Measurements from ENCODE around the gene EPHA8.

The EPHA8 gene

GRCh38 chr1:22562584-22563583, at the start of gene EPHA8:
EPHA8 (plus strand) TSS chr1:22563489; CDS start chr1:22563636, 147 bp downstream.
- no peak for DNase-seq

- no peak for DNase-seq
Observed at GRCh38 chr1:22516906-22517571, 46.2 kb upstream of the EPHA8 start.

DNA sequence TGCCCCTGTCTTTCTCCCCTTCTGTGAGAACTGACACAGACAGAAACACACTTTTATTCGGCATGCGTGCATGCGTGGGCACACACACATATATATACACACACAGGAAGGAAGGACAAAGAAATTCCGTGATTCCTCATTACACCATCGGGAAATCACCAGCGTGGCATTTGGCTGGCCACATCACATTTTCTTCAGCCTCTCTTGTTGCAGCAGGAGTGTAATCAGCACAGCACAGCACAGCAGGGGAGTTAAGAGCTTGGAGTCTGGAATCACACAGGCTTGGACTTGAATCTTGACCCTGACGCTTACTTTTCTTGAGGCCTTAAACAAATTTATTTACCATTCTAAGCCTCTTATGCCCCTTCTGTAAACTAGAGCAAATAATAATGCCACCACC, 45.3 kb upstream of the EPHA8 start:
- DNase-seq: no peak

DNA sequence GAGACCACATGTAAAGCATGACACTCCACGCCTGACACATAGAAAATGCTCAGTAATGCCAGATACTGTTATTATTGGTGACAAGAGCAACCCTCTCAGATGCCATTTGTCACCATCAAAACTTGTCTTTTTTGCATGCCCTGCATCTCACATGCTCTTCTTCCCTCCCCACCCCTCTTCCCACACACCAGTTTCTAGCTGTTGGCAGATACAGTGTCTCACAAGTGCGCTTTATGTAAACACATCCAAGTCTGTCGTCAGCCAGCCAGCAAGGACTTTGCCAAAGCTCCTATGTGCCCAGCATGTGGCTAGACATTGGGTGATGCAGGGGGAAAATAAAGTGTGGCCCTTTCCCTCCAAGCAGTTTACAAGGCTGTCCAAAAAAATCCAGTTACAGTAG, 44.9 kb upstream of the EPHA8 start:
- DNase-seq: no peak

DNA sequence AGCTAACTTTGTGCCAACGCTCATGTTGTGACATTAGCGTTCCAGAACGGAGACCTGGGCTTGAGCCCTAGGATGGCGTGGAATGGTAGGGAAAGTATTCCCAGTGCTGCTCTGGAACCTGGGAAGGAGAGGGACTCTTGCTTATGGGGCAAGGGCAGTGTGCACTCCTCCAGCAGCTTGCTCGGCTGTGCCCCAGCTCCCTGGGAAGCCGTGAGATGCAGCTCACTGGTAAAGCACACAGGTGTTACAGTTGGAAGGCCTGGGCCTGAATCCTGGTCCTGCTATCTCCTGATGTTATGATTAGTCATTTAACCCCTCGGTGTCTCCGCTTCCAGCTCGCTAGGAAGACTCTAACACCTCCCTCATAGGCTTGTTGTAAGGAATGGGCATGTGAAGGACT, 42.4 kb upstream of the EPHA8 start:
- no peak for DNase-seq

- no peak for DNase-seq
Observed at GRCh38 chr1:22521692-22522091, 41.6 kb upstream of the EPHA8 start.

DNA sequence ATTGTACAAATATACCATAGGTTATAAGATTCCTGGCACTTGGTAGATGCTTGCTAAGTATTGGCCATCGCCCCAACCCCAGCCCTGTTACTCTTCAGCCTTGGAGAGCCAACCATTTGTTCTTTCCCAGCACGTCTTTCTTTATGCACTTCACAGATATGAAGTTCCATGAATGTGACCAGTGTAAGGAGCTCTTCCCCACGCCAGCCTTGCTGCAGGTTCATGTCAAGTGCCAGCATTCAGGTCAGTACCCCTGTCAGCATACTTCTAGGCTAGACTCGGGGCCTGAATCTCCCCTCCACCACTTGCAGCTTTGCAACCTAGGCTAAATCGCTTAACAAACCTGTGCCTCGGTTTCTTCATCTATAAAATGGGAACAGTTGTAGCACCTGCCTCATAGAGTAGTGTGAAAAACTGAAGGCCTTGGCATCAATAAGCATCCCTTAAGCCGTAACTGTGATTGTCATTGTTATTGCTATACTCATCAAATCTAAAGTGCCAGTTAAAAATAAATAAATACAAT, 41.0 kb upstream of the EPHA8 start:
- DNase-seq: no peak

DNA sequence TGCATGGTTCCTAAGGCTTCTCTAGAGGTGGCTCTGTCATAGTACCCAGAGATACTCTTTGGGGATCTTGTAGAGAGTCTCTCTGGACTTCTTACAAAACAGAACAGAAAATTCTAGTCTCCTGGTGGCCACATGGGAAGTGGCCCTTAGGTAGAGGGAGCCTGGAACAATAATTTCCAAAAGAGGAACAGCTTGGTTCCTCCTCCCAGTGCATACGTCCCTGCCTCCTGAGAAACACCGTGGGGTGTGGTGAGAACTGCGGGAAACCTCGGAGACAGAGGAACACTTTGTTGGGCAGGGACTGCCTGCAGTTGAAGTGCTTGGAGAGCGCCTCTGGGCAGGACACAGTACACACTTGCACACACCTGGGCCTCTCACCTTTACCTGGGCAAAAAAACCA, 38.8 kb upstream of the EPHA8 start:
- DNase-seq: no peak

DNA sequence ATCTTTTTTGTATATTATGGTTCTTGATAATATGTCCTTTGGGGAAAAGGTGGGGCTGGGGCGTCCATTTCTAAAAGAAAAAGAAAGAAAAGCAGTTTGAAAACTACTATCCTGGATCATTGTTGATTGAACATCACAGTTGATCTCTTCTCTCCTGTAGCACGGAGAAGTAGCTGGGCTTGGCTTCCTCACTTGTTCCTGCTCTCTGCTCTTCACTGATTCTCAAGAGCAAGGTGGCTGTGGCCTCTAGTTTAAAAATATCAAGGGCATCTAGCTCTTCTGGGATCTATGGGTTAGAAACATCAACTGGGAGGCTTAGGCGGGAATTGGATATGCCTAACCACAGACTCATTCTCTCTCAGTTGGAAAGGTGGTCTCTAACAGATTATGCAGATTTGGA, 38.1 kb upstream of the EPHA8 start:
- DNase-seq: no peak

- no peak for DNase-seq
Observed at GRCh38 chr1:22525646-22526045, 37.6 kb upstream of the EPHA8 start.

DNA sequence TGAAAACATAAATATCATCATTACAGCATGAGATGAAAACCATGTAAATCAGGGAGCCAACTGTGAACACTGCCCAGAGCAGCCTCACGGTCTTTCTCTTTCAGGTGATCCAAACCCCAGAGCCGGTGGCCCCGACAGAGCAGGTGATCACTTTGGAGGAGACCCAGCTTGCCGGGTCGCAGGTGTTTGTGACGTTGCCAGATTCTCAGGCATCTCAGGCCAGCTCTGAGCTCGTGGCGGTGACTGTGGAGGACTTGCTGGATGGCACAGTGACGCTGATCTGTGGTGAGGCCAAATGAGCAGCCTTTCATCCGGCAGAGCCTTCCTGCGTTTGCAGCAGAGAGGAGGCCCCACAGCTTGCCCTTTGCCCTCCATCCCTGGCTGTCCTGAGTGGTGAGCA, 37.2 kb upstream of the EPHA8 start:
- no peak for DNase-seq

- DNase-seq: no peak
Observed at GRCh38 chr1:22526677-22527076, 36.6 kb upstream of the EPHA8 start.

DNA sequence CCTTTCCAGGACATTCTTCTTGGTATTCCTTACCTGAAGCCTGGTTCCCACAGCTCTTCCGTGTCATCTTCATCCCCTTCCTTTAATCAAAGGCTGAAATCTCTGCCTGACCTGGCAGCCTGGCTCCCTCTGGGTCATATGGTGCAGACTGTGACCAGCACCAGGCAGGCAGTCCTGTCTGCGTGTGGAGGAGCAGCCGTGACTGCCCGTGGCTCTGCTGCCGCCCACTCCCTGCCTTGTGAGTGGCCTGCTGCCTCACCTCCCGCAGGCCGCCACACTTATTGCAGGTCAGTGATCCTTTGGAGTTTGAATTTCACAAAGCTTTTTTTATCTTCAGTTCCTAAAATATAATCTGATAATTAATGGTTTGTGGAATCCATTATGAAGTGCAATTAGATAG, 36.2 kb upstream of the EPHA8 start:
- no peak for DNase-seq

DNA sequence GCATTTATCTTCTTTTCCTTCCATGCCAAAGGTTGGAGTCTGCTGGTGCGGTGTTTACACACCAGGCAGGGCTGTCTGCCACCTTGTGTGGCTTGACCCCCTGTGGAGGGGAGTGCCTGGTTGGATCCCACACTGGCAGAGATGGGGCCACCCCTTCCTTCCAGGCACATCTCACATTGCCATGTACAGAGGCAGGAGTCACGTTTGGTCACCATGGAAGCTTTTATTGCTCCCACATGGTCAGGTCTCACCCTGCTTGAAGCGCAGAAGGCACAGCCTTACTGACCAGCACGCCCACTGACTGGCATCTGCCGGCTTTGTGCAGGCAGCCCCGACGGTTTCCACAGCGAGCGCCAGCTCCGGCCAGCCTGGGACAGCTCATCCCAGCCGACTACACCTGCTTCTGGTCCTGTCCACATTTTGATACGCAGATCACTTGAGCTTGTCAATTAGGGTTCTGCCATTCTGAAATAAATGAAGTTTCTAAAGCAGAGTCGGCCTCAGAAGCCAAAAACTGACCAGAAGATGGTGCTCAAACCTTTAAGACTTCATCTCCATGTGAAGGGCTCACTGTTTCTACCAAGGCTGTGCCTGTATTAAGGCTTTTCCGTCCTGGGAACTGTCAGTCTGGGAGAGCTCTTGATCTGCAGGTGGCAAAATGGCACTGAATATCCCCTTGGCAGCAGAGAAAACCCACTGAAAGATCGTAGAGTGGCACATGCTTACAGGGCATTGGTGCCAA, 35.6 kb upstream of the EPHA8 start:
- DNase-seq: no peak

GRCh38 chr1:22528451-22528850, 34.8 kb upstream of the EPHA8 start:
- DNase-seq: no peak

DNA sequence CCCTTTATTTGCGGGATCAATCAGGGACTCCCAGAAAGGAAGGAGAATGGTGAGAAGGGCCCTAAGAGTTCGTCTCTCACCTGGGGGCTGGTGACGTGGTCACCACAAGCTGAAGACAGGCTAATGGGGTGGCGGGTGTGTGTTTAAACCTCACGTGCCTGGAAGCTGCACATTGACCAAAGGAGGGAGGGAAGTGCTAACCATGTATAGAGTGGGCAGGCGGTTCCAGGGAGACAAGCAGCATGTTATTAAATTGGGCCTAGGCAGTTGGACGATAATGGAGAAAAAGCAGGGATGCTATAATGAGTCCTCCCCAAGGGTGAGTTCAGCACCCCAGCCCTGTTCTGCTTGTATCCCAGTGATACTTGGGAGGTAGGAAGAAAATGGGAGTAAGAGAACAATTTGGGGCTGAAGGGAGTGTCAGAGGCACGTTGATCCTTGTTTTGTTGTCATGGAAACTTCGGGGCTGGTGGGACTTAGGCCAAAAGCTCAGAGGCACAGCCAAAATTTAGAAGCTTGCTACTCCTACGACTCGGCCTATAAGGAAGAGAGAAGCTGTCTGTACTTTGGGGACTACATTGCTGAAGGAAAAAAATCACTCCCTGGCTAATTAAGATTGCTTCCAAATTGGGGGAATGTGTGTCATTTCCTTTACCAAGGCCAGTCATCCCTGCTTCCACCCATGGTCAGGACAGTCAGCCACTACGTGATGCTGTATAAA, 33.2 kb upstream of the EPHA8 start:
- no peak for DNase-seq

GRCh38 chr1:22530715-22531114, 32.6 kb upstream of the EPHA8 start:
- DNase-seq: no peak

- no peak for DNase-seq
Observed at GRCh38 chr1:22531251-22531650, 32.0 kb upstream of the EPHA8 start.

DNA sequence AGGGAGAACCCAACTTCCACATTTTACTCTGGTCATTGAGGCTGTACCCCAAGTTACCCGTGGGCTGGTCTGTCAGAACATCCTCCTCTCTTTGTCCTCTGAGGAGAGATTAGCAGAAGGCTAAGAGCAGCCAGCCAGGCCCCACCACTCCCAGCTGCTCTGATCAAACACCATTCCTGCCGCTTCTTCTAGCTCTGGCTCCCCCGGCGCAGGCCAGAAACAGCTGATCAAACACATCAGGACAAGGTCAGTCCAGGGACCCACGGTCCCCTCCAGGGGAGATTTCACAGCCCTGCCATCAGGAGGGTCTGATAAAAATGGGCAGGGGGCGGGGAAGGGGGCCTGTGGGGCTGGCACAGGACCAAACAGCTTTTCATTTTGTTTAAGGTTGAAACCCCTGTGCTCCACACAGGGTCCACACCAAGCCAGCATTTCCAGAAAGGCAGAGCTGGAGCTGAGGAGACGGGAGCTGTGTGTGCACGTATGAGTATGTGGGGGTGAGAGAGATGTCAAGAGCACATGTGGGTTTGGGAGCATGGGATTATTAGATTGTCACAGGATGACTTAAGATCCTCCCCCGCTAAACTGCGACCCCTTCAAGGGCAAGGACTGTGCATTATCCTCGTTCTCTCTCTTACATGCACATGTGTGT, 29.9 kb upstream of the EPHA8 start:
- DNase-seq: no peak

DNA sequence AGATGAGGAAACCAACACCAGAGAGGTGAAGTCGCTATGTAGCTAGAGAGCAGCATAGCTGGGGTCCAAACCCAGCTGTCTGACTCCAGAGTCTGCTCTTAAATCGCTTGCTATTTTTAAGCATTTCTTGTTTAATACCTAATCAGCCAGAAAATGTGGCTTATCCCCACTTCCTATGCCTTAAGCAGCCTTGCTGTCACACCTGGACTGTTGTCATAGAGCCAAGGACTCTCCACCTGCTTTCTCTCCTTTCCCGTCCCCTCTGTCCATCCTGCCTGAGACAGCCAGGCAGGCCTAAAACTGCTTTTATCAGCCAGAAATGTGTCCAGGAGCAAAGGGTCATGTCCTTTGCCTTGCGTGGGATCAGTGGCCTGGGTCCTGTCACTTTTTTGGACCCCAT, 28.3 kb upstream of the EPHA8 start:
- DNase-seq: no peak

DNA sequence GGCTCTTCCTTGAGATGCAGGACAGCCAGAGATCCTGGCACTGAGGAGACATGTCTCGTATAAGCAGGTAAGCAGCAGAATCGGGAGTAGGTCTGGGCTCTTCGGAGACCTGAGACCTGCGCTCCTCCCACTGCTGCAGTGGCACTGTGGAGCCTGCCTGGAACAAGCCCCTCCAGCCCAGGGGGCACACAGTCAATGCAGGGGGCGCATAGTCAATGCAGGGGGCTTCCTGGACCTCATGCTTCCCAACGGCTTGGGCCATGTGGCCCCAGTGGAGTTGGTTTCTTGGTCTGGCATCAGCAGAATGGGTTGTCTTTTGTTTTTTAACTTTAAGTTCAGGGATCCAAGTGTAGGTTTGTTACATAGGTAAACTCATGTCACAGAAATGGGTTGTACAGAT, 27.9 kb upstream of the EPHA8 start:
- DNase-seq: no peak

GRCh38 chr1:22536506-22536905, 26.8 kb upstream of the EPHA8 start:
- no peak for DNase-seq

All from NK-92 treated with Interleukin-12 subunit alpha and Interleukin-12 subunit beta, amount 100 ng/mL, for 24 hours (cell line).